Renal cortex interstitium (tissue), 11 donors: ENCODE data around the gene CAMK1D. TPM values are rescaled to one million over a fixed set of nuclear protein-coding genes. Genes with fewer than 3 reads are reported as not detected.
A peak's percentile ranks its signal among the peaks of the same experiment; 100 is the strongest.
"Not testable (repeated sequence)": the region's sequence is repeated elsewhere in the genome, so short reads cannot be mapped to it uniquely, and the experiment has no call there.

ENCODE experiments used
- DNase-seq, 11 donors: peaks; one replicate each; pipeline ENCODE4 v3.0.0-alpha.2; 2013; ENCODE audit warnings: low read depth in 9 of 11, low spot score in 4 of 11; ENCODE audit errors: extremely low read depth in 1 of 11
- polyA plus RNA-seq, 3 donors: library from polyadenylated mRNA; unstranded; fragments of 120-200 nt; gene quantifications; one replicate each; pipeline ENCODE4 v1.2.1, GENCODE V29; 2013; ENCODE audit not compliant: insufficient read length in 3 of 3

Gene CAMK1D
- polyA plus RNA-seq, 3 donors: 10.5 to 13.0 (median 10.8) TPM

- no peak for DNase-seq
Observed at GRCh38 chr10:12416344-12417050, 67.2 kb downstream of the CAMK1D start.

GRCh38 chr10:12417331-12417730 lies 68.0 kb downstream of the CAMK1D start:
- DNase-seq: no peak

GRCh38 chr10:12418000-12418399 lies 68.7 kb downstream of the CAMK1D start:
- DNase-seq: no peak

- DNase-seq: no peak
Observed at GRCh38 chr10:12418725-12419261, 69.4 kb downstream of the CAMK1D start.

GRCh38 chr10:12419262-12419847 lies 70.0 kb downstream of the CAMK1D start:
- DNase-seq: no peak

GRCh38 chr10:12420530-12421120 lies 71.3 kb downstream of the CAMK1D start:
- DNase-seq: no peak

GRCh38 chr10:12422189-12422588 lies 72.8 kb downstream of the CAMK1D start:
- no peak for DNase-seq

GRCh38 chr10:12423896-12424295 lies 74.5 kb downstream of the CAMK1D start:
- no peak for DNase-seq

- no peak for DNase-seq
Observed at GRCh38 chr10:12427276-12427675, 77.9 kb downstream of the CAMK1D start.

- DNase-seq: no peak
Observed at GRCh38 chr10:12428447-12429135, 79.2 kb downstream of the CAMK1D start.

- no peak for DNase-seq
Observed at GRCh38 chr10:12430406-12430982, 81.1 kb downstream of the CAMK1D start.

GRCh38 chr10:12431151-12432101 lies 82.1 kb downstream of the CAMK1D start:
- no peak for DNase-seq

- DNase-seq: no peak
Observed at GRCh38 chr10:12432402-12433189, 83.2 kb downstream of the CAMK1D start.

- no peak for DNase-seq
Observed at GRCh38 chr10:12434277-12434676, 84.9 kb downstream of the CAMK1D start.

- DNase-seq: not testable (repeated sequence)
Observed at GRCh38 chr10:12434677-12435076, 85.3 kb downstream of the CAMK1D start.

GRCh38 chr10:12435348-12435747 lies 86.0 kb downstream of the CAMK1D start:
- no peak for DNase-seq

GRCh38 chr10:12438919-12439692 lies 89.8 kb downstream of the CAMK1D start:
- DNase-seq: peak in 1 of 11 donors; percentile 35
